Activated T-helper 1 cell treated with anti-CD3 and anti-CD28 coated beads, Interleukin-2, amount 50 U/mL, for 16 hours (primary cell): ENCODE data around the gene ADSS1.

ENCODE experiments used
- DNase-seq, 2 donors: peaks; one replicate each; pipeline ENCODE4 v3.0.0-alpha.2; 2020; ENCODE audit warnings: low read depth in 1 of 2, low spot score in 1 of 2

ADSS1 gene

GRCh38 chr14:104793703-104793959, 69.6 kb downstream of the ADSS1 start:
- DNase-seq = no peak

- no peak for DNase-seq
These were observed 70.1 kb downstream of the ADSS1 start for GRCh38 chr14:104794099-104794498.

- no peak for DNase-seq
These were observed 70.6 kb downstream of the ADSS1 start for GRCh38 chr14:104794631-104794992.

- no peak for DNase-seq
These were observed 71.2 kb downstream of the ADSS1 start, which contains the start of gene AKT1 for GRCh38 chr14:104794993-104795780. Gene AKT1, minus strand, starts transcription at chr14:104795748. Its CDS starts 3,105 bp downstream, at chr14:104792643.

- peak; percentile 32 to 47 for DNase-seq
These were observed 72.0 kb downstream of the ADSS1 start for GRCh38 chr14:104795781-104796686.

- no peak for DNase-seq
These were observed 72.7 kb downstream of the ADSS1 start for GRCh38 chr14:104796687-104797081.
